Measurements from ENCODE around the gene VWF. TPM values are rescaled to one million over a fixed set of nuclear protein-coding genes. Genes with fewer than 3 reads are reported as not detected.

VWF gene
- total RNA-seq, 2 donors from 2014 or later, result 248 to 476 TPM

DNA sequence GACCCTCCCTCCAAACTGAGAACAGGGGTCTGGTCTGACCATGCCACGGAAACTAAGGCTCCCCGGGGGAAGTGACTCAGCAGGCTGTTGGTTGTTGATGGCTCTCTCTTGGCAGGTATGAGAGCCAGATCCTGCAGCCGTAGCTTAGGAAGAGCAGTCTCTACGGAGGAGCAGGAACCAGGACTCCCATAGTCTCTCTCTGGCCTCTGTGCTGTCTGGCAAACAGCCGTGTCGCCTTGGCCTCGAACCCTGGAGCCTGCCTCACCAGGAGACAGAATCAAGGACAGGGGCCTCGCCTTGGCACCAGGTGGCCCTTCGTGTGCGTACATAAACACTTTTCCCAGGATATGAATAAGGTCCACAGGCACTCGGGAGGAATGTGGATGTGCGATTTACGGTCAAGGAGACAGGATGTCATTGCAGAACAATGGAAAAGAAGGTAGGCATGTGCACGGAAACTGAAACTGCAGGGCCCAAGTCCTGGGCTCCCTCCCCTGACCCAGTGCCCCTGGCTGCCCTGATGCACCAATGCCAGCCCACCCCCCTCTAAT, 7.9 kb downstream of the VWF start:
- H3K4me1 ChIP-seq (ENCODE audit: control insufficient read depth, insufficient read depth, low read length), result no peaks in the 10 kb centered on the region
- Mint-ChIP-seq H3K36me3 (ENCODE audit: low read depth) (peaks cover 94% of the 10 kb centered on the region), H3K4me1 (peaks cover 36% of the 10 kb centered on the region), H3K27ac (peak overlapping the region; percentile 87), H3K4me3 (no peak overlapping the region), H3K27me3 (ENCODE audit: insufficient read depth) (no peaks in the 10 kb centered on the region), H3K9me3 (no peaks in the 10 kb centered on the region)
- no peaks in the 10 kb centered on the region for H3K27me3 ChIP-seq (ENCODE audit: control insufficient read depth, insufficient read depth, low read length, poor library complexity, severe bottlenecking)
- H3K4me3 ChIP-seq (ENCODE audit: low read length), result no peak overlapping the region
- H3K9ac ChIP-seq (ENCODE audit: extremely low read depth, low read length, poor library complexity, severe bottlenecking), result no peak overlapping the region
- peak; percentile 65 for DNase-seq
- no peak overlapping the region for H3K27ac ChIP-seq (ENCODE audit: low read depth, low read length)
- peaks cover 25% of the 10 kb centered on the region for H3K36me3 ChIP-seq (ENCODE audit: control insufficient read depth, insufficient read depth, low read length)
- TF ChIP-seq, protein P1, sequence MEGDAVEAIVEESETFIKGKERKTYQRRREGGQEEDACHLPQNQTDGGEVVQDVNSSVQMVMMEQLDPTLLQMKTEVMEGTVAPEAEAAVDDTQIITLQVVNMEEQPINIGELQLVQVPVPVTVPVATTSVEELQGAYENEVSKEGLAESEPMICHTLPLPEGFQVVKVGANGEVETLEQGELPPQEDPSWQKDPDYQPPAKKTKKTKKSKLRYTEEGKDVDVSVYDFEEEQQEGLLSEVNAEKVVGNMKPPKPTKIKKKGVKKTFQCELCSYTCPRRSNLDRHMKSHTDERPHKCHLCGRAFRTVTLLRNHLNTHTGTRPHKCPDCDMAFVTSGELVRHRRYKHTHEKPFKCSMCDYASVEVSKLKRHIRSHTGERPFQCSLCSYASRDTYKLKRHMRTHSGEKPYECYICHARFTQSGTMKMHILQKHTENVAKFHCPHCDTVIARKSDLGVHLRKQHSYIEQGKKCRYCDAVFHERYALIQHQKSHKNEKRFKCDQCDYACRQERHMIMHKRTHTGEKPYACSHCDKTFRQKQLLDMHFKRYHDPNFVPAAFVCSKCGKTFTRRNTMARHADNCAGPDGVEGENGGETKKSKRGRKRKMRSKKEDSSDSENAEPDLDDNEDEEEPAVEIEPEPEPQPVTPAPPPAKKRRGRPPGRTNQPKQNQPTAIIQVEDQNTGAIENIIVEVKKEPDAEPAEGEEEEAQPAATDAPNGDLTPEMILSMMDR (conservative IDR thresholded peaks at IDR 0.05), result no peak
- H3K9me3 ChIP-seq (ENCODE audit: control insufficient read depth, low read length), result no peaks in the 10 kb centered on the region
- 88 to 91% methylated on average over 13 to 14 of the region's 14 CpGs for WGBS, 2 experiments (ENCODE audit: insufficient coverage in 1 of 2, insufficient read length in 1 of 2)

GRCh38 chr12:6115389-6115788, 9.1 kb downstream of the VWF start:
- H3K27ac Mint-ChIP-seq, result no peak overlapping the region
- no peaks in the 10 kb centered on the region for H3K9me3 Mint-ChIP-seq
- Histone ChIP-seq H3K27ac (ENCODE audit: low read depth, low read length) (no peak overlapping the region), H3K9me3 (ENCODE audit: control insufficient read depth, low read length) (no peaks in the 10 kb centered on the region), H3K4me3 (ENCODE audit: low read length) (no peak overlapping the region), H3K9ac (ENCODE audit: extremely low read depth, low read length, poor library complexity, severe bottlenecking) (no peak overlapping the region), H3K36me3 (ENCODE audit: control insufficient read depth, insufficient read depth, low read length) (peaks cover 27% of the 10 kb centered on the region), H3K4me1 (ENCODE audit: control insufficient read depth, insufficient read depth, low read length) (no peaks in the 10 kb centered on the region), H3K27me3 (ENCODE audit: control insufficient read depth, insufficient read depth, low read length, poor library complexity, severe bottlenecking) (no peaks in the 10 kb centered on the region)
- H3K4me1 Mint-ChIP-seq, result peaks cover 24% of the 10 kb centered on the region
- no peak overlapping the region for H3K4me3 Mint-ChIP-seq
- peaks cover 95% of the 10 kb centered on the region for H3K36me3 Mint-ChIP-seq (ENCODE audit: low read depth)
- H3K27me3 Mint-ChIP-seq (ENCODE audit: insufficient read depth), result no peaks in the 10 kb centered on the region
- no peak for DNase-seq
- 89% methylated on average over 4 to 6 of the region's 6 CpGs for WGBS, 2 experiments (ENCODE audit: insufficient coverage in 1 of 2, insufficient read length in 1 of 2)
- TF ChIP-seq, protein P1 (conservative IDR thresholded peaks at IDR 0.05), result no peak

GRCh38 chr12:6114476-6114870, 10.0 kb downstream of the VWF start:
- no peak overlapping the region for H3K27ac ChIP-seq (ENCODE audit: low read depth, low read length)
- H3K36me3 Mint-ChIP-seq (ENCODE audit: low read depth), result peaks cover 96% of the 10 kb centered on the region
- no peaks in the 10 kb centered on the region for H3K9me3 ChIP-seq (ENCODE audit: control insufficient read depth, low read length)
- H3K4me1 ChIP-seq (ENCODE audit: control insufficient read depth, insufficient read depth, low read length), result no peaks in the 10 kb centered on the region
- H3K4me1 Mint-ChIP-seq, result peaks cover 22% of the 10 kb centered on the region
- peaks cover 2% of the 10 kb centered on the region for H3K9me3 Mint-ChIP-seq
- H3K36me3 ChIP-seq (ENCODE audit: control insufficient read depth, insufficient read depth, low read length), result peaks cover 36% of the 10 kb centered on the region
- H3K27ac Mint-ChIP-seq, result no peak overlapping the region
- no peaks in the 10 kb centered on the region for H3K27me3 Mint-ChIP-seq (ENCODE audit: insufficient read depth)
- H3K4me3 Mint-ChIP-seq, result no peak overlapping the region
- TF ChIP-seq, protein P1 (conservative IDR thresholded peaks at IDR 0.05), result no peak
- 94 to 95% methylated on average over 4 to 6 of the region's 6 CpGs for whole genome bisulfite sequencing, 2 experiments (ENCODE audit: insufficient coverage in 1 of 2, insufficient read length in 1 of 2)
- no peak overlapping the region for H3K4me3 ChIP-seq (ENCODE audit: low read length)
- DNase-seq, result peak; percentile 45
- H3K27me3 ChIP-seq (ENCODE audit: control insufficient read depth, insufficient read depth, low read length, poor library complexity, severe bottlenecking), result no peaks in the 10 kb centered on the region
- no peak overlapping the region for H3K9ac ChIP-seq (ENCODE audit: extremely low read depth, low read length, poor library complexity, severe bottlenecking)
